K562 (cell line): Measurements from ENCODE around the gene ZBTB22. TPM values are rescaled to one million over a fixed set of nuclear protein-coding genes. Genes with fewer than 3 reads are reported as not detected.

Experiments
- ATAC-seq: fragments of 200-7000 bp; cut with Tn5 transposase; 3 replicates; pipeline ENCODE4 v1.9.1; 2020; ENCODE audit warnings: moderate library complexity
- BruUV-seq: library from RNA; stranded (reverse); fragments of 400-500 nt; replicated peaks from 2 replicates; lab custom pipeline; 2021; lab: Mats Ljungman, UMichigan
- CTCF ChIA-PET: fragments of 300-600 bp; formaldehyde crosslinking; extraction: SDS; loops from one replicate; lab custom pipeline; 2021; ENCODE audit warnings: low intra/inter-chr PET ratio; lab: Yijun Ruan, JAX
- POLR2A ChIA-PET: fragments of 300-600, 350-650 bp; sonication (Branson Sonifier 250); formaldehyde crosslinking; extraction: SDS; loops from one replicate; lab custom pipeline; 2021; ENCODE audit warnings: antibody characterized with exemption, inconsistent platforms; lab: Yijun Ruan, JAX
- DNase-seq, 4 experiments: peaks; one replicate each; pipeline versions ENCODE4 v3.0.0 to v3.0.0-alpha.2; 2011 to 2018; ENCODE audit warnings: low spot score in 3 of 4, mixed read lengths in 3 of 4; ENCODE audit errors: extremely low read depth in 1 of 4
- FAIRE-seq: peaks from 2 replicates; lab custom pipeline; 2011; peaks lifted over from hg19 to GRCh38; lab: Jason Lieb, UNC
- H2AFZ ChIP-seq: 2 replicates; pipeline ENCODE4 v1.6.0; 2011; ENCODE audit warnings: low read depth, low read length, control low read depth, inconsistent platforms
- H3K27ac ChIP-seq: fragments of 200-600 bp; 3 replicates; pipeline ENCODE4 v1.8.0; 2011; ENCODE audit warnings: low read depth, mild to moderate bottlenecking, control low read depth, inconsistent platforms, low read length, moderate library complexity, mixed read lengths; ENCODE audit errors: extremely low read depth
- H3K27me3 ChIP-seq, 2 experiments: fragments of 300-600 bp in 1 of 2; 2 replicates in 1 of 2; 3 replicates in 1 of 2; pipeline versions ENCODE4 v1.6.0 to v1.8.0; 2011; ENCODE audit warnings: inconsistent platforms in 2 of 2, low read length in 2 of 2, mild to moderate bottlenecking in 1 of 2, mixed read lengths in 1 of 2, moderate library complexity in 1 of 2; ENCODE audit not compliant: control insufficient read depth in 2 of 2, insufficient read depth in 2 of 2
- H3K36me3 ChIP-seq: fragments of 300-600 bp; 3 replicates; pipeline ENCODE4 v1.8.0; 2011; ENCODE audit warnings: mild to moderate bottlenecking, low read length, inconsistent platforms; ENCODE audit not compliant: control insufficient read depth, insufficient read depth
- H3K4me1 ChIP-seq, 2 experiments: fragments of 200-600 bp in 1 of 2; replicated peaks in 1 of 2; 2 replicates in 1 of 2; 3 replicates in 1 of 2; pipeline versions ENCODE4 v1.5.1 to v1.8.0; 2011; ENCODE audit warnings: inconsistent platforms in 2 of 2, low read length in 2 of 2, mild to moderate bottlenecking in 1 of 2, mixed read lengths in 1 of 2, moderate library complexity in 1 of 2; ENCODE audit not compliant: control insufficient read depth in 2 of 2, insufficient read depth in 2 of 2
- H3K4me2 ChIP-seq: 2 replicates; pipeline ENCODE4 v1.6.1; 2011; ENCODE audit warnings: low read length, control low read depth, inconsistent platforms, mixed read lengths; ENCODE audit not compliant: insufficient read depth
- H3K4me3 ChIP-seq: fragments of 200-600 bp; sonication (generic), shearing (Covaris generic); 2 replicates; pipeline ENCODE4 v1.5.1; 2016; ENCODE audit warnings: control low read depth, inconsistent platforms
- H3K79me2 ChIP-seq: fragments of 200-600 bp; 3 replicates; pipeline ENCODE4 v1.8.0; 2011; ENCODE audit warnings: low read length, inconsistent platforms; ENCODE audit not compliant: control insufficient read depth, insufficient read depth
- H3K9ac ChIP-seq, 2 experiments: 2 replicates each; pipeline versions ENCODE4 v1.6.0 to v1.6.1; 2011; ENCODE audit warnings: low read depth in 2 of 2, low read length in 2 of 2, control low read depth in 1 of 2, inconsistent platforms in 1 of 2, mild to moderate bottlenecking in 1 of 2, mixed read lengths in 1 of 2; ENCODE audit not compliant: insufficient read depth in 1 of 2
- H3K9me1 ChIP-seq: one replicate; pipeline ENCODE4 v1.6.0; 2011; ENCODE audit warnings: inconsistent platforms, mild to moderate bottlenecking, low read length, moderate library complexity; ENCODE audit not compliant: control insufficient read depth, insufficient read depth
- H3K9me3 ChIP-seq: replicated peaks from 2 replicates; pipeline ENCODE4 v1.5.1; 2011; ENCODE audit warnings: low read depth, low read length, inconsistent platforms; ENCODE audit not compliant: control insufficient read depth, insufficient read depth
- H4K20me1 ChIP-seq: replicated peaks from 2 replicates; pipeline ENCODE4 v1.6.1; 2011; ENCODE audit warnings: low read length, inconsistent platforms, mixed read lengths; ENCODE audit not compliant: control insufficient read depth, insufficient read depth
- ADNP ChIP-seq: fragments of 200-800 bp; sonication (Bioruptor generic); IDR thresholded peaks from 2 replicates; pipeline ENCODE4 v1.6.1; 2016; ENCODE audit warnings: missing genetic modification characterization, missing compliant biosample characterization
- ARHGAP35 ChIP-seq: fragments of 450-650 bp; IDR thresholded peaks from 2 replicates; pipeline ENCODE4 v1.6.1; 2018; ENCODE audit not compliant: partially characterized antibody
- BRCA1 ChIP-seq, 2 experiments: fragments of 450-650 bp in 1 of 2; sonication (generic) in 1 of 2; formaldehyde crosslinking in 1 of 2; IDR thresholded peaks; 2 replicates each; pipeline versions ENCODE4 v1.5.0 to v1.6.1; 2017 to 2020; ENCODE audit warnings: mild to moderate bottlenecking in 1 of 2, missing genetic modification reagents in 1 of 2
- CAMTA2 ChIP-seq: fragments of 250-450 bp; sonication (Bioruptor Pico); conservative IDR thresholded peaks from 2 replicates; pipeline ENCODE4 v1.5.1; 2022
- CHD2 ChIP-seq: IDR thresholded peaks from 2 replicates; pipeline ENCODE4 v1.6.1; 2011; ENCODE audit warnings: low read depth, low read length
- ERF ChIP-seq: fragments of 450-650 bp; formaldehyde crosslinking; IDR thresholded peaks from 2 replicates; pipeline ENCODE4 v1.4.0; 2020; ENCODE audit warnings: mild to moderate bottlenecking, mixed read lengths
- HDGF ChIP-seq: fragments of 450-650 bp; IDR thresholded peaks from 2 replicates; pipeline ENCODE4 v1.6.1; 2016
- KDM5B ChIP-seq: fragments of 200-600 bp; sonication (generic); IDR thresholded peaks from 2 replicates; pipeline ENCODE4 v1.6.1; 2012; ENCODE audit warnings: low read depth, mild to moderate bottlenecking, moderate library complexity, low read length, control low read depth, inconsistent platforms; ENCODE audit not compliant: insufficient replicate concordance
- KLF10 ChIP-seq: fragments of 250-450 bp; sonication (Bioruptor Pico); IDR thresholded peaks from 2 replicates; pipeline ENCODE4 v1.6.1; 2021; ENCODE audit warnings: matching md5 sums
- MAFK ChIP-seq: IDR thresholded peaks from 2 replicates; pipeline ENCODE4 v1.6.1; 2011; ENCODE audit warnings: low read length, improper control_type of control experiment
- PTTG1 ChIP-seq: fragments of 450-650 bp; IDR thresholded peaks from 2 replicates; pipeline ENCODE4 v1.6.1; 2016; ENCODE audit warnings: low read depth, mild to moderate bottlenecking, missing genetic modification characterization, missing compliant biosample characterization
- RNF2 ChIP-seq: sonication (generic); IDR thresholded peaks from 2 replicates; pipeline ENCODE4 v1.6.1; 2016
- SMAD3 ChIP-seq: fragments of 450-650 bp; formaldehyde crosslinking; conservative IDR thresholded peaks from 2 replicates; pipeline ENCODE4 v1.4.0; 2020; ENCODE audit warnings: mild to moderate bottlenecking
- YY1 ChIP-seq, 3 experiments: IDR thresholded peaks; 2 replicates each; pipeline ENCODE4 v1.6.1; 2011; ENCODE audit warnings: low read length in 2 of 3, mild to moderate bottlenecking in 2 of 3, moderate library complexity in 2 of 3, borderline replicate concordance in 1 of 3, control low read depth in 1 of 3, low read depth in 1 of 3; ENCODE audit not compliant: insufficient read depth in 3 of 3, insufficient replicate concordance in 2 of 3, control insufficient read depth in 1 of 3, insufficient read length in 1 of 3; ENCODE audit errors: extremely low read depth in 1 of 3
- ZNF212 ChIP-seq: fragments of 450-650 bp; formaldehyde crosslinking; IDR thresholded peaks from 2 replicates; pipeline ENCODE4 v1.4.0; 2020; ENCODE audit warnings: mild to moderate bottlenecking
- ZNF717 ChIP-seq: fragments of 250-450 bp; sonication (Bioruptor Pico); IDR thresholded peaks from 2 replicates; pipeline ENCODE4 v1.5.0; 2021
- WGBS: fragments of 100-300 bp; shearing (Covaris generic); methylation state at CpG from one replicate; pipeline ENCODE4 v1.1.6; 2016; ENCODE audit warnings: low coverage, mixed read lengths; ENCODE audit not compliant: insufficient coverage; ENCODE audit errors: missing lambda C conversion rate; 5-methylcytosine and 5-hydroxymethylcytosine counted together
- in situ Hi-C: fragments of 300-500 bp; cut with MboI; formaldehyde crosslinking; loops from 4 replicates; pipeline ENCODE4 v1.15.0; 2018; ENCODE audit warnings: inconsistent platforms, mixed read lengths
- intact Hi-C: fragments of 100-400 bp; cut with micrococcal nuclease; formaldehyde crosslinking; loops from 2 replicates; pipeline ENCODE4 v1.14.2; 2022
- polyA plus RNA-seq, 8 experiments: library from polyadenylated mRNA; depleted of rRNA in 4 of 8; stranded (reverse) in 5 of 8; unstranded in 3 of 8; fragments of >200 nt; fragmentation: Nextera tagmentation in 2 of 8; fragmentation: Illumina TruSeq in 1 of 8; extraction: Ambion mirVana in 2 of 8; extraction: Trizol in 1 of 8; gene quantifications; 2 replicates each; pipeline versions ENCODE4 v1.2.1 to v1.2.3, GENCODE V29; 2011 to 2014; ENCODE audit warnings: inconsistent platforms in 1 of 8, missing spikeins in 1 of 8
- total RNA-seq, 7 experiments: library from RNA; depleted of rRNA in 6 of 7; stranded (reverse); fragments of >200 nt in 6 of 7; fragmentation: Illumina TruSeq in 2 of 7; extraction: Trizol in 2 of 7; gene quantifications; 2 replicates each; pipeline versions ENCODE4 v1.2.1 to v1.2.3, GENCODE V29; 2011 to 2021; ENCODE audit warnings: low replicate concordance in 1 of 7
- TF ChIP-seq, protein P1 (sequence below): fragments of 250-450 bp; sonication (Bioruptor Pico); IDR thresholded peaks from 2 replicates; pipeline ENCODE4 v1.9.0; 2021; ENCODE audit warnings: mild to moderate bottlenecking
- TF ChIP-seq, protein P2 (sequence below): sonication (generic); formaldehyde crosslinking; IDR thresholded peaks from 2 replicates; pipeline ENCODE4 v1.8.1; 2023; ENCODE audit warnings: mild to moderate bottlenecking, missing genetic modification reagents
- TF ChIP-seq, protein P3 (sequence below): sonication (generic); formaldehyde crosslinking; IDR thresholded peaks from 2 replicates; pipeline ENCODE4 v1.8.0; 2023; ENCODE audit warnings: mild to moderate bottlenecking, missing genetic modification reagents

The ZBTB22 gene
- total and polyA plus RNA-seq, 9 of the 15 experiments (the other 6 are each of a cell fraction or from before 2014, with no cell fraction given): 0.21 to 11.9 (median 7.1) TPM

DNA sequence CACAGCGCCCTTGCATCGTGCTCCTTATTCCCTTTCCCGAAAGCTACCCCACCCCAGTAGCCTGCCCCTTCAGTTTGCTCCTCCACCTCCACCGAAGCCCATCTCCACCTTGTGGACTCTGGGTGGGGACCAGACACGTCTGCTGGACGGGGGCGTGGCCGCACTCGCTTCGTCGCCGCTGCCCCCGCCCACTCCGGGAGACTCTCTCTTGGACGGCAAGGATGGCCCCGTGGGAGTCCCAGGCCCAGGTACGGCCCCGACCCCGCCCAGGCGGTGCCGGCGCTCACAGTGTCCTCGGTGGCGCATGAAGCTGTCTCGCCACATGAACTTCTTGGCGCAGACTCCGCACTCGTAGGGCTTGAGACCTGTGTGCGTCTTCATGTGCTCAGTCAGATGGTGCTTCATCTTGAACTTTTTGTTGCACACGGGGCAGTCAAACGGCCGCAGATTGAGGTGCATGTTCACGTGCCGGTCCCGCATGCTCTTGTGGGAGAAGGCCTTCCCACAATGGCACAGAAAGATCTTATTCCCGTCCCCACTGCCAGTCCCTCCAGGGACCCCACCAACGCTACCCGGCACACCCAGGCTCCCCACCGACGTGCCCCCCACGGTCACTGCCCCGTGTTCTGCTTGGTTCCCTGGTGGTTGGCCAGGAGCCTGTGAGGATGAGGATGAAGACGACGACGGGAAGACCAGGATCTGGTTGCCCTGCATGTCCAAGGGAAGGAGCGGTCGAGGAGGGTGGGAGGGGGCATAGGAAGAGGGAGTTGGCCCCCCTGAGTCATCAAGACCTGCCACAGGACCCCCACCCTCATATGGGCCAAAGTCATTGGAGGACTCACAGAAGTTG lies 2.4 kb downstream of the ZBTB22 start (continued):
- TF ChIP-seq YY1 (IDR thresholded peaks at IDR 0.05; ENCODE audit: borderline replicate concordance in 1 of 3, control insufficient read depth in 1 of 3, extremely low read depth in 1 of 3, insufficient read depth in 3 of 3, insufficient read length in 1 of 3, insufficient replicate concordance in 2 of 3, low read depth in 1 of 3, low read length in 2 of 3) (peak in 1 of 3 experiments; percentile 31), ZNF717 (no peak), ADNP (no peak), BRCA1 (IDR thresholded peaks at IDR 0.05) (no peak), BRCA1 (CRISPR knock-in tag; IDR thresholded peaks at IDR 0.05) (no peak), KLF10 (CRISPR knock-in tag) (no peak)

DNA sequence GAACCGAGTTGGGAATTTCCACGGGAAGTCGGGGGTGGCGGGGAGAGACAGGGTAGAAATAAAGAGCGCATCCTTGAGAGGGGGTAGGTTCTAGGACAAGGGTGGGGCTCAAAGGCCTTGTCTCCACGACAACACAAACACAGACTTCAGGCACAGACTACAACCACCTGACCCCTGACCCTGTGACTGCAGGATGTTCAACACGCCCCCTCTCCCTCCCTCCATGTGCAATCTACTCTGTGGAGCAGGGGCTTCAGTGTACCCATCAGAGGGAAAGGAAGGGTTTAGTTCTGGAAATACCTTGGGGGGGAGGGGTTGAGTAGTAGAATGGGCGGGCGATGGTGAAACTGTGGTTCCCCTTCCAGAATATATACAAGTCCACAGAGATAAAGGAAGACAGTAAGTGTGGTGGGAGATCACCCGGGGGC lies 3.0 kb downstream of the ZBTB22 start:
- Histone ChIP-seq H3K79me2 (peaks cover 51% of the 10 kb centered on the region), H3K4me2 (peak overlapping the region; percentile 95), H3K36me3 (peaks cover 38% of the 10 kb centered on the region), H2AFZ (peak overlapping the region; percentile 86), H3K4me3 (peak overlapping the region; percentile 68), H3K27me3 (no peaks in the 10 kb centered on the region), H3K27ac (peak overlapping the region; percentile 90), H3K4me1 (peaks cover 41 to 59% of the 10 kb centered on the region in 2 experiments), H3K9ac (peak overlapping the region; percentile 63 to 84; a peak in 3 of 4 replicates), H3K9me1 (no peaks in the 10 kb centered on the region), H4K20me1 (peaks cover 7% of the 10 kb centered on the region; the same call in 1 of the 2 replicates), H3K9me3 (no peaks in the 10 kb centered on the region)
- DNase-seq: peak; percentile 60 to 92 (median 71)
- peak; percentile 61 for ATAC-seq
- intact Hi-C loops: no loop called here
- FAIRE-seq: peak; percentile 87
- POLR2A ChIA-PET: no interaction called here
- in situ Hi-C loops: no loop called here
- no TSS peak for BruUV-seq
- CTCF ChIA-PET: interaction anchor here (0.6 kb wide), 1 partner anchor 11 kb away, joined by 3 read pairs; no protein-coding TSS in a partner anchor
- under 1% methylated on average over 8 of the region's 10 CpGs for WGBS
- no peak for TF ChIP-seq HDGF
- no peak for TF ChIP-seq ZNF212 (CRISPR knock-in tag)
- TF ChIP-seq ERF (CRISPR knock-in tag): no peak
- TF ChIP-seq, protein P1, sequence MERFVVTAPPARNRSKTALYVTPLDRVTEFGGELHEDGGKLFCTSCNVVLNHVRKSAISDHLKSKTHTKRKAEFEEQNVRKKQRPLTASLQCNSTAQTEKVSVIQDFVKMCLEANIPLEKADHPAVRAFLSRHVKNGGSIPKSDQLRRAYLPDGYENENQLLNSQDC (CRISPR knock-in tag): no peak
- TF ChIP-seq CHD2: peak; percentile 44; the same call in 1 of the 2 replicates
- TF ChIP-seq, protein P2, sequence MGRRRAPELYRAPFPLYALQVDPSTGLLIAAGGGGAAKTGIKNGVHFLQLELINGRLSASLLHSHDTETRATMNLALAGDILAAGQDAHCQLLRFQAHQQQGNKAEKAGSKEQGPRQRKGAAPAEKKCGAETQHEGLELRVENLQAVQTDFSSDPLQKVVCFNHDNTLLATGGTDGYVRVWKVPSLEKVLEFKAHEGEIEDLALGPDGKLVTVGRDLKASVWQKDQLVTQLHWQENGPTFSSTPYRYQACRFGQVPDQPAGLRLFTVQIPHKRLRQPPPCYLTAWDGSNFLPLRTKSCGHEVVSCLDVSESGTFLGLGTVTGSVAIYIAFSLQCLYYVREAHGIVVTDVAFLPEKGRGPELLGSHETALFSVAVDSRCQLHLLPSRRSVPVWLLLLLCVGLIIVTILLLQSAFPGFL: 0 out of 2 replicates have a peak, but pooled peaks have one; percentile 78
- no peak for TF ChIP-seq ARHGAP35
- TF ChIP-seq KDM5B: peak; percentile 15
- no peak for TF ChIP-seq MAFK
- TF ChIP-seq CAMTA2 (CRISPR knock-in tag): peak; percentile 91; the same call in 1 of the 2 replicates
- TF ChIP-seq PTTG1: no peak
- TF ChIP-seq, protein P3, sequence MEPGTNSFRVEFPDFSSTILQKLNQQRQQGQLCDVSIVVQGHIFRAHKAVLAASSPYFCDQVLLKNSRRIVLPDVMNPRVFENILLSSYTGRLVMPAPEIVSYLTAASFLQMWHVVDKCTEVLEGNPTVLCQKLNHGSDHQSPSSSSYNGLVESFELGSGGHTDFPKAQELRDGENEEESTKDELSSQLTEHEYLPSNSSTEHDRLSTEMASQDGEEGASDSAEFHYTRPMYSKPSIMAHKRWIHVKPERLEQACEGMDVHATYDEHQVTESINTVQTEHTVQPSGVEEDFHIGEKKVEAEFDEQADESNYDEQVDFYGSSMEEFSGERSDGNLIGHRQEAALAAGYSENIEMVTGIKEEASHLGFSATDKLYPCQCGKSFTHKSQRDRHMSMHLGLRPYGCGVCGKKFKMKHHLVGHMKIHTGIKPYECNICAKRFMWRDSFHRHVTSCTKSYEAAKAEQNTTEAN (CRISPR knock-in tag): no peak
- TF ChIP-seq RNF2: no peak
- no peak for TF ChIP-seq SMAD3
